SK-MEL-5 (cell line): ENCODE data around the gene PLD4. TPM values are rescaled to one million over a fixed set of nuclear protein-coding genes. Genes with fewer than 3 reads are reported as not detected.
A peak's percentile ranks its signal among the peaks of the same experiment; 100 is the strongest.

Experiments
- DNase-seq: peaks from one replicate; pipeline ENCODE4 v3.0.0-alpha.2; 2016; ENCODE audit warnings: low read depth, low spot score
- in situ Hi-C: cut with HindIII; loops from 2 replicates; pipeline ENCODE4 v1.10.0; 2016; ENCODE audit warnings: low sequenced_read_pairs, high pct_unique_total_duplicates, low pct_unique_long_range_greater_than_20kb
- total RNA-seq: library from RNA; depleted of rRNA; stranded (reverse); fragments of >200 nt; shearing (Covaris generic); gene quantifications from 2 replicates; pipeline ENCODE4 v1.2.3, GENCODE V29; 2014

The PLD4 gene
- total RNA-seq, 1 experiment from 2014 or later = not detected

GRCh38 chr14:104974146-104974541 lies 49.5 kb downstream of the PLD4 start:
- no peak for DNase-seq
- in situ Hi-C loops = no loop called here

GRCh38 chr14:104974665-104975390 lies 50.1 kb downstream of the PLD4 start:
- in situ Hi-C loops = no loop called here
- no peak for DNase-seq

GRCh38 chr14:104975481-104976197 lies 51.0 kb downstream of the PLD4 start:
- DNase-seq = peak; percentile 35
- in situ Hi-C loops = no loop called here

GRCh38 chr14:104976198-104977007 lies 51.7 kb downstream of the PLD4 start:
- in situ Hi-C loops = no loop called here

GRCh38 chr14:104977008-104977680 lies 52.5 kb downstream of the PLD4 start:
- in situ Hi-C loops = no loop called here
- DNase-seq = no peak

More at GRCh38 chr14:104976198-104977007, 51.7 kb downstream of the PLD4 start:
- DNase-seq = peak; percentile 86

GRCh38 chr14:104977681-104978653 lies 53.3 kb downstream of the PLD4 start, which contains the start of gene AHNAK2:
AHNAK2 (minus strand) TSS chr14:104978374; CDS start chr14:104978237, 137 bp downstream.
- DNase-seq = peak; percentile 77

GRCh38 chr14:104978746-104979691 lies 54.3 kb downstream of the PLD4 start:
- no peak for DNase-seq
- in situ Hi-C loops = no loop called here

More at GRCh38 chr14:104977681-104978653, 53.3 kb downstream of the PLD4 start, which contains the start of gene AHNAK2:
- in situ Hi-C loops = no loop called here

GRCh38 chr14:104979758-104980610 lies 55.3 kb downstream of the PLD4 start:
- in situ Hi-C loops = no loop called here
- no peak for DNase-seq

GRCh38 chr14:104980611-104981531 lies 56.2 kb downstream of the PLD4 start:
- no peak for DNase-seq
- in situ Hi-C loops = no loop called here

- in situ Hi-C loops = no loop called here
- no peak for DNase-seq
These were observed 57.2 kb downstream of the PLD4 start for GRCh38 chr14:104981699-104982541.

GRCh38 chr14:104982548-104983230 lies 58.0 kb downstream of the PLD4 start:
- in situ Hi-C loops = no loop called here
- DNase-seq = no peak
